ENCODE results near the gene MAPKAPK2.

MAPKAPK2 gene

DNA sequence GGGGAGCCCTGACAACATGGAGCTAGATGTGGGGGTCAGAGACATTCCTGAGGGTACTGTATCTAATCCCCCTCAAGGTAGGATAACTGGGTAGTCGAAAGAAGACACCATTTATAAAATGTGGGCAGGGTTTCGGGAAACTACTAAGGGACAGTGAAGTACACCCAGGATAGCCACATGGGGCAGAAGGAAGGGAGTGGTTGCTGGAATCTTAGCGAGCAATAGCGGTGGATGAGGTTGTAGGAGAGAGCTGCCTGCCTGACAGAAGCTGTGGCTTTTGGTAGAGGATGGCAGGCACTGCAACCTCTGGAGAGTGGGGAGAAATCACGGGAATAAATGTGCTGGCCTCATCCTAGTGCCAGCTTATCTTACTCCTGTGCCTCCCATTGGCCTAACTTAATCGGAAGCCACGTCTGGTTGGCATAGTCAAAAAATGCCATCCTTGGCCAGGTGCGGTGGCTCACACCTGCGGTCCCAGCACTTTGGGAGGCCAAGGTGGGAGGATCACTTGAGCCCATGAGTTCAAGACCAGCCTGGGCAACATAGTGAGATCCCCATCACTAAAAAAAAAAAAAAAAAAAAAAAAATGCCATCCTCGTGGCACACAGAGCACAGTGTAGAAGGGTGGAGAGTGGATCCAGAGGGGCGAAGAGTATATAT is 23.4 kb upstream of the MAPKAPK2 start:
- DNase-seq = no peak

- no peak for DNase-seq
Observed at GRCh38 chr1:206662396-206663092, 22.2 kb upstream of the MAPKAPK2 start.

- no peak for DNase-seq
Observed at GRCh38 chr1:206663362-206663761, 21.3 kb upstream of the MAPKAPK2 start.

DNA sequence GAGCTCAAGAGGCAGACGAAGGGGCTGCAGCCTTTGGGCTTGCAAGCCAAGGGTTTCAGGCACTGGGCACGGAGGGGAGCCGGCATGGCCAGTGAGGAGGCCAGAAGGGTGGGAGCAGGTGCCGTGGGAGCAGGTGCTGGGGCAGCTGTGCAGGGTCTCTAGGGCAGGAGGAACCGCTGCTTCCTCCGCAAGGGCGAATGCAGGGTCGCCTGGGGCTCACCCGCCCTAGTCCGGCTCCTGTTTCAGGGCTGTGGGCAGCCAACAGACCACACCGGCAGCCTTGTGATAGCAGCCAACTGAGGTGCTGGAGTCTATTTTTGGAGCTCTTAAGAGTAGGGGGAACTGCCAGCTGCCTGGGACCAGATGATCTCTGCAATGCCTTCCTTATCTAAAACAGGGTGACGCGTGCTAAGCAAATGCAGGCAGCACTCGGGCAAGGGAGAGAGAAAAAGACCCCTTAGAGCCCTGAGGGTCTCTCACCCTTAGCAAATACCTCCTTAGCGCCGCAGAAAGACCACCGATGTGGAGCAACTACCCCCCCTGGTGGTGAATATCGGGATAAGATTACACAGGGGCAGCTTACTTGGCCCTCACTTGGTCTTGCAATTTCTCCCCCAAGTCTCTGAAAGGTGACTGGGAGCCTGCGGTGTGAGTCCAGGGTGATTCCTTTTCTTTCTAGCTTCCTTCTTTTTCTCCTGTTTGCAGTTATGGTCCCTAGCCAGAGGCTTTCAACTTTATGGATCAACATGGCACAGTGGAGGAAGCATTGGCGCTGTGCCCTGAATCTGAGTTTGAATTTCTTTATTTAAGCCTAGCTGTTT is 20.7 kb upstream of the MAPKAPK2 start:
- no peak for DNase-seq

DNA sequence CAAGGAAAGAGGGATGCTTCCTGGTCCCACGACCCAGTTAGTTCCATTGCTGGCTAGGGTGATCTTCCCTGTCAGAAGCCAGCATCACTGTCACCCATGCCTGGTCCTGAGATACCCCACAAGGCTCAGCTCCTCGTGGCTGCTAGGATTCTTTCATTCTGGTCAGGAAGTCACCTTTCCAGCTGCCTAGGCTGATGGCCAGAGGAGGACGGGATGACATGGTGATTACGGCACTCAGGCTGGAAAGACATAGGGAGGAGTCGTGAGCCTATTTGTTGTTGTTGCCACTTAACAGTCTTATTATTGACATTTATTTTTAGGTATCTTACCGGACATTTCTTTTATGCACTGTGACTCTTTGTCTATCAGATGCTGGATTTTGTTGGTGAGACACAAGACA is 20.0 kb upstream of the MAPKAPK2 start:
- no peak for DNase-seq

DNA sequence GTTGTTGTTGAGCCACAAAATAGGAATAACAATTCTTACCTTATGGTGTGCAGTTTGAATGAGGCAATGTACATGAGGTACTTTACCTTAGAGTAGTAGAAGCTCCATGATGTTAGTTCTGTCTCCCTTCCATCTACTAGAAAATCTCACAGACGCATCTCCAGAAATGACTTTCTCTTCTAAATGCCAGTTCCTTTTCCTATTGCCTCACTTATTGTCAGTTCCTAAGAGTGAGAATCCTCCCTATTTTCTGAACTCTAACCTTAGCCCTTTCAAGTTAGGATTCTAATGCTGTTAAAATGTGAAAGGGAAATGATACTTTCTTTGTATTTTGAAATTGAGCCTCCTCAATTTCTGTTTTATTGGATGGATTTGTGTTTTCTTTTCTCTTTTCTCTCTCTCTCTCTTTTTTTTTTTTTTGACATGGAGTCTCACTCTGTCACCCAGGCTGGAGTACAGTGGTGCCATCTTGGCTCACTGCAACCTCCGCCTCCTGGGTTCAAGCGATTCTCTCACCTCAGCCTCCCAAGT is 18.6 kb upstream of the MAPKAPK2 start:
- DNase-seq = no peak

DNA sequence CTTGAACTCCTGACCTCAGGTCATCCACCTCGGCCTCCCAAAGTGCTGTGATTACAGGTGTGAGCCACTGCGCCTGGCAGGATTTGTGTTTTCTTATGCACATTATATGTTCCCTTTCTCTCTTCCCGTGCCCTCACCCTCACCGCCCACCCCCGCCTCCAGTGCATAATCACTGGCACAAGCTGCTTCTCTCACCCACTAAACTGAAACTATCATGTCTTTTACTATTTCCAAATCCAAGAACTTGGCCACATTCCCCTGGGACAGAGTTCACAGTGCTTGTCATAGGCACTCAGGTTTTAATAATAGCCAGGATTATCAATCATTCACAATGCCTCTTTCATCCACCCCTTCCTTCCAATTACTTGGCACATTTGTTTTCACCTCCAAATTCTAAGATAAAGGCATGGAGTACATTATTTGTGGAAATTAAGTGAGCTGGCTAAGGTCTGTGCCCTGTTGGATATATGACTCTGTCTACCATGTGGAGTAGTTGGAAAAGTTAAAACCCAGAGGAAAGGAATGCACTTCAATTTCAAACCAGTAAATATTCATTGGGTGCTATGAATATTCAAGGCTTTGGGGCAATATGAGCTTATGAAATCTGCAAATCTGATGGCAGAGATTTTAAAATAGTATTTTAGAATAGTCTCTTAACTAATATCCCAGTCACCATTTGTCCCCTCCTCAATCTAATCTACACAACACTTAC is 17.6 kb upstream of the MAPKAPK2 start:
- no peak for DNase-seq

GRCh38 chr1:206668351-206668750 is 16.4 kb upstream of the MAPKAPK2 start:
- DNase-seq = no peak

- DNase-seq = no peak
Observed at GRCh38 chr1:206668874-206669410, 15.8 kb upstream of the MAPKAPK2 start.

DNA sequence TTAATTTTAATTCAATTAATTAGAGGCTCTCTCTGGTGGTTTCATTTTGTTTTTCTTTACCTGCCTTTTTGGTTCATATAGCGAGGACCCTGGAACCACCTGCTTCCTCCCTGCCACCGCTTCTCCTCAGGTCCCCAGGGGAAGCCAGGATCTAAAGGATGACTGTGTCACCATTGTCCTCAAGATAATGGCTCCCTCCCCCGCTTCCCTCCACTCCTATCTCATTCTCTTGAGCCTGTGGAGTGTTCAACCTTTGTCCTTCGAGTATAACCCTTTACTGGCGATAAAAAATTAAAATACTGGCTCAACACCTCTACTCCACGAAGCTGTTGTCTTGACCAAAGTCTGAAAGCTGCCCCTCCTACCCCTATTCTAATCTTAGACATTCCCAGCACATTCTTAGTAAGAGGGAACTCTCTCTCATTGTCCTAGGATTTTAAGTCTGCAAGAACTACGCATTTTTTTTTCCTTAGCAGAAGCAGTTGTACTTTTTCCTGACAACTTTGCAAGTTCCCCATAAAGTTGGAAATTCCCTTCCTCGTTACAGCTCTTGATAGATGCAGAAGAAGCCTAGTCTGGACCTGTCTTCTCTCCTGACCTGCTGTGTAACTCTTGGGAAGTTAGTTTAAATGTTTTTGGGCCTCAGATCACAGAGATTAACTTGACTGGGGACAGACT is 12.6 kb upstream of the MAPKAPK2 start:
- DNase-seq = no peak

GRCh38 chr1:206672844-206673758 is 11.6 kb upstream of the MAPKAPK2 start:
- DNase-seq = no peak

DNA sequence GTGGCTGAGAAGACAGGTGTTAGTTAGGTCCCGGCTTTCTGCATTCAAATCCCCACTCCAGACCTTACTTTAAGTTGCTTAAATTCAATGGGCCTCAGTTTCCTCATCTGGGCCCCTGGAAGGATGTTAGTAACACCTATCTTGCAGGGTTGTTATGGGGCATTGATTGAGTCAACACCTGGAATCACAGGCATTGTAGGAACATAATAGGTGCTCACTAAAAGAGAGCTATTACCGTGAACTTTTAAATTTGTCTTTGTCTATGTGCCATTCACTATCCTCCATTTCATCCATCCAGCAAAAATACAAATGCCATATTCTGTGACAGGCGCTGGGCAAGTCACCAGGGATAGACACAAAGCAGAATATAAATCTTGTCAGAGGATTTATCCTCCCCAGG is 10.5 kb upstream of the MAPKAPK2 start:
- DNase-seq = no peak

- DNase-seq = no peak
Observed at GRCh38 chr1:206674745-206675175, 9.9 kb upstream of the MAPKAPK2 start.

DNA sequence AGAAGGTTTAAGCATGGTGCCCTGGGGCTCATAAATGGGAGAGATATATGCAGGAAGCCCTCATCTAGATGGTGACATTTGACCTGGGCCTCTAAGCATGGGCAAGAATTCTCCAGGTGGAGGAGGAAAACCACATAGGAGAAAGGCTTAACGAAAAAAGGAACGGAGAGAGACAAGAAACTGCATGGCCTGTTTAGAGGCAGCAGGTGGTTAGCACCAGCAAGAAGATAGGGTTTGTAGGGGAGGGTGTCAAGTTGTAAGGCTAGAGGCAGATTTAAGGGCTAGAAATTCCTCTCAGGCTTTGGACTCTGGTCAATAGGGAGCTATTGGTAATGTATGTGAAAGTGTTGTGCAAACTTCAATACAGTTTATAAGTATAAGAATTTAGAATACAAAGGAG is 8.2 kb upstream of the MAPKAPK2 start:
- no peak for DNase-seq

DNA sequence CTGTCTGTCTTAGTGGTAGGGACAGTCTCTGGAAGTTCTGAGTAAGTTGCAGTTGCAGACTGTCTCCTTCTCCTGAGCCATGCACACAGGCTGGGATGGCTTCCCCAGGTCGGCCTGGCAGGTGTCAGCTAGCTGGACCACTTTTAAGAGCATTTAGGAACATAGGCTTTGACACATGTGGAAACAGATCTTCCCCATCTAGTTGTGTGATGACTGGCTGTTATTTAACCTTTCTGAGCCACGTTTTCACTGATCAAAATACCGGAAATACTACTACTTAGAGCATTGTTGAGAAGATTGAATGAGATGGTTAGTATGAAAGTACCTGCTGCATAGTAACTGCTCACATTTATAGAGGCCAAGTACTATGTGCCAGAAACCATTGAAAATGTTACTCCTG is 6.2 kb upstream of the MAPKAPK2 start:
- no peak for DNase-seq

- DNase-seq = no peak
Observed at GRCh38 chr1:206679738-206680211, 4.9 kb upstream of the MAPKAPK2 start.

DNA sequence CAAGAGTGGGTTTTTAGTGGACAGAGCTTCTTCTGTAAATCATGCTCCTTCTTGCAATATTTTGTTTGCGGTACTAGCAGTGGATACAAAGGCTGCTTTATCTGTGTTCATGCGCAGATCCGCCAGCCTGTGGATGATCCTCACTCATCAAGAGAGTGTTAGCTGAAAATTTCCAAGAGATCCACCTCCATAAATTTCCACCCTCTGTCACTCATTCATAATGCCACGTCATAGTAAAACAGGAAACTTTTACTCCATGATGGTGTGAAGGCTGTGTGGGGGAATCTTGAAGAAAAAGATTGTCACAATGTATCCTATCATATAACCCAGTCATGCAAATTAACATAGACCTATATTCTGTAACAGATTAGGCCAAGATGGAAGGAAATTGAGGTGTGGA is 4.4 kb upstream of the MAPKAPK2 start:
- no peak for DNase-seq

GRCh38 chr1:206681359-206681758 is 3.3 kb upstream of the MAPKAPK2 start:
- DNase-seq = no peak

DNA sequence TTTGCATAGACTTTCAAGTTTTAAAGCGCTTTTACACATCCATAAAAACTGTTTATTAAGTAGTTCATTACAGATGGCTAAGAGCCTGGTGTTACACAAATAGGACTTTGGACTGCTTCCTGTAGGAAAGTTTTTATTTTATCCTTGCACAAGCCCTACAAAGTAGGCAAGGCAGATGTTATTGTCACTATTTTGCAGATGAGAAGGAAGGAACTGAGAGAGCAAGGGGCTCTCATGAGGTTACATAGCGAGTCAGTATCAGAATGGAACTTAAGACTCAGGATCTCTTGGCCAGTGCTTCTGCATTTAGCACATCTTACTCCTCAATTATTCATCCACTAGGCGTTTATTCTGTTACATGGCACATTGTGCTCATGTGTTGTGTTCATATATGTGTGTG is 2.6 kb upstream of the MAPKAPK2 start:
- DNase-seq = no peak

GRCh38 chr1:206683313-206683712 is 1.4 kb upstream of the MAPKAPK2 start:
- DNase-seq = no peak

DNA sequence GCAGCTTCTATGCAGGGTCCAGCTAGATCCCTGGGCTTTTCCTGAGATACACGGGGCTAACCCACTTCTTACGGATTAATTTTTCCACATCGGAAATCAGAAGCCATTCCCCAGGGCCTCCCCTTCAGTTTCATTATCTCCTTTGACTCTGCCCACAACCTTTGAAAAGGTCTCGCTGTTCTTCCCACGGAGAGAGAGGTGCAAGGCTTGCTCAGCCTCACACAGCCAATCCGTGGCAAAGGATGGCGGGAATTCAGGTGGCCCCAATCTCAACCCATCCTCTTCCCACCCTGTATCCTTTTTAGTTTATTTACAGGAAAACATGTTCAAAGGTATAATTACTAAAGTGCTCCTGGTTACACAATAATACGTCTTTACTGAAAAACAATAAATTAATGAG is 702 bp upstream of the MAPKAPK2 start:
- DNase-seq = no peak

All from activated gamma-delta T cell (primary cell).